Body of pancreas (tissue), 4 donors: Measurements from ENCODE around the gene FAM151A. TPM values are rescaled to one million over a fixed set of nuclear protein-coding genes. Genes with fewer than 3 reads are reported as not detected.

Experiments used
- ATAC-seq: fragments of 150-250 bp; one replicate; pipeline ENCODE4 v1.9.1; 2016
- DNase-seq, 4 donors: peaks; one replicate each; pipeline ENCODE4 v3.0.0-alpha.2; 2019
- H3K27ac ChIP-seq, 4 donors: fragments of 200-600 bp; sonication (generic); 1 replicate in 3 of 4; 2 replicates in 1 of 4; pipeline versions ENCODE4 v1.5.1 to v1.6.1; 2016 to 2019; ENCODE audit warnings: mild to moderate bottlenecking in 1 of 4, mixed read lengths in 1 of 4, moderate library complexity in 1 of 4
- H3K27me3 ChIP-seq, 2 donors: fragments of 200-600 bp; sonication (generic); one replicate each; pipeline ENCODE4 v1.6.0; 2016; ENCODE audit warnings: mild to moderate bottlenecking in 1 of 2
- H3K36me3 ChIP-seq, 2 donors: fragments of 200-600 bp; sonication (generic); replicated peaks in 1 of 2; 2 replicates each; pipeline ENCODE4 v1.5.1; 2016; ENCODE audit warnings: low read depth in 2 of 2; ENCODE audit not compliant: insufficient read depth in 1 of 2
- H3K4me1 ChIP-seq: fragments of 200-600 bp; sonication (generic); one replicate; pipeline ENCODE4 v1.6.0; 2016
- H3K4me3 ChIP-seq, 2 donors: fragments of 200-600 bp; sonication (generic); 1 replicate in 1 of 2; 2 replicates in 1 of 2; pipeline ENCODE4 v1.5.1; 2016 to 2019
- H3K9me3 ChIP-seq, 3 donors: fragments of 200-600 bp; sonication (generic); 1 replicate in 2 of 3; 2 replicates in 1 of 3; pipeline ENCODE4 v1.5.1; 2016
- CTCF ChIP-seq, 7 experiments: fragments of 450-650 bp in 4 of 7; fragments of 200-600 bp in 3 of 7; sonication (generic) in 3 of 7; IDR thresholded peaks; one replicate each; pipeline ENCODE4 v1.5.1; 2016 to 2019; ENCODE audit warnings: antibody characterized with exemption in 7 of 7
- POLR2A ChIP-seq, 3 donors: fragments of 450-650 bp; IDR thresholded peaks; one replicate each; pipeline ENCODE4 v1.6.1; 2016; ENCODE audit warnings: antibody characterized with exemption in 3 of 3, mild to moderate bottlenecking in 2 of 3
- WGBS, 2 donors: methylation state at CpG; one replicate each; pipeline ENCODE4 v1.1.5; 2017; 5-methylcytosine and 5-hydroxymethylcytosine counted together
- intact Hi-C: fragments of 100-400 bp; cut with DNase I; formaldehyde crosslinking; loops from one replicate; pipeline ENCODE4 v1.15.1; 2023
- total RNA-seq, 2 donors: library from RNA; depleted of rRNA; stranded (reverse); fragments of >200 nt; gene quantifications; one replicate each; pipeline ENCODE4 v1.1.0, GENCODE V29; 2016

FAM151A gene
- total RNA-seq, 2 donors from 2014 or later, result not detected

- no peak for ATAC-seq
These were observed 3.6 kb downstream of the FAM151A start for GRCh38 chr1:54619749-54620148.

GRCh38 chr1:54615531-54616279 is 7.6 kb downstream of the FAM151A start:
- H3K27ac ChIP-seq, result no peak overlapping the region
- no peaks in the 10 kb centered on the region for H3K27me3 ChIP-seq
- no peaks in the 10 kb centered on the region for H3K9me3 ChIP-seq
- H3K36me3 ChIP-seq, result no peaks in the 10 kb centered on the region
- WGBS, 2 donors, result 50 to 66% methylated on average over 12 to 13 of the region's 13 CpGs
- intact Hi-C loops, result no loop called here
- ATAC-seq (no peak), DNase-seq (peak in 1 of 4 donors; percentile 30)
- TF ChIP-seq POLR2A (IDR thresholded peaks at IDR 0.05), result no peak
- TF ChIP-seq CTCF (IDR thresholded peaks at IDR 0.05), result no peak
- H3K4me3 ChIP-seq, result no peak overlapping the region
- H3K4me1 ChIP-seq, result no peaks in the 10 kb centered on the region

More at GRCh38 chr1:54619749-54620148, 3.6 kb downstream of the FAM151A start:
- DNase-seq, result no peak
- Histone ChIP-seq H3K9me3 (no peaks in the 10 kb centered on the region), H3K4me1 (no peaks in the 10 kb centered on the region), H3K36me3 (no peaks in the 10 kb centered on the region), H3K27ac (no peak overlapping the region), H3K4me3 (no peak overlapping the region), H3K27me3 (no peaks in the 10 kb centered on the region)
- TF ChIP-seq CTCF (IDR thresholded peaks at IDR 0.05) (no peak), POLR2A (IDR thresholded peaks at IDR 0.05) (no peak)
- intact Hi-C loops, result no loop called here
- WGBS, 2 donors, result 81 to 82% methylated on average over 8 of the region's 8 CpGs

GRCh38 chr1:54614563-54614962 is 8.8 kb downstream of the FAM151A start:
- no peaks in the 10 kb centered on the region for H3K4me1 ChIP-seq
- no peaks in the 10 kb centered on the region for H3K36me3 ChIP-seq
- TF ChIP-seq CTCF (IDR thresholded peaks at IDR 0.05), result no peak
- no peak for TF ChIP-seq POLR2A (IDR thresholded peaks at IDR 0.05)
- 70 to 76% methylated on average over 7 to 8 of the region's 8 CpGs for WGBS, 2 donors
- H3K9me3 ChIP-seq, result no peaks in the 10 kb centered on the region
- H3K4me3 ChIP-seq, result no peak overlapping the region
- no peaks in the 10 kb centered on the region for H3K27me3 ChIP-seq
- H3K27ac ChIP-seq, result no peak overlapping the region
- no peak for DNase-seq
- no peak for ATAC-seq
- intact Hi-C loops, result no loop called here

- Histone ChIP-seq H3K36me3 (no peaks in the 10 kb centered on the region), H3K4me1 (no peaks in the 10 kb centered on the region), H3K27me3 (no peaks in the 10 kb centered on the region), H3K9me3 (no peaks in the 10 kb centered on the region), H3K4me3 (no peak overlapping the region), H3K27ac (no peak overlapping the region)
- WGBS, 2 donors, result 71 to 89% methylated on average over 2 of the region's 2 CpGs
- intact Hi-C loops, result no loop called here
- no peak for TF ChIP-seq POLR2A (IDR thresholded peaks at IDR 0.05)
- no peak for TF ChIP-seq CTCF (IDR thresholded peaks at IDR 0.05)
- ATAC-seq (no peak), DNase-seq (no peak)
These were observed 9.3 kb downstream of the FAM151A start for GRCh38 chr1:54614024-54614423.

- 81 to 95% methylated on average over 2 to 8 of the region's 8 CpGs for WGBS, 2 donors
- ATAC-seq (no peak), DNase-seq (no peak)
- no peak overlapping the region for H3K27ac ChIP-seq
- no peaks in the 10 kb centered on the region for H3K4me1 ChIP-seq
- intact Hi-C loops, result no loop called here
- H3K9me3 ChIP-seq, result no peaks in the 10 kb centered on the region
- H3K36me3 ChIP-seq, result no peaks in the 10 kb centered on the region
- TF ChIP-seq CTCF (IDR thresholded peaks at IDR 0.05), result no peak
- TF ChIP-seq POLR2A (IDR thresholded peaks at IDR 0.05), result no peak
- H3K4me3 ChIP-seq, result no peak overlapping the region
- H3K27me3 ChIP-seq, result no peaks in the 10 kb centered on the region
These were observed 11.7 kb downstream of the FAM151A start for GRCh38 chr1:54611621-54612020.
